Body of pancreas (tissue), 4 donors: ENCODE data around the gene ARNT2.

Source experiments
- POLR2A ChIP-seq, 3 donors: fragments of 450-650 bp; IDR thresholded peaks; one replicate each; pipeline ENCODE4 v1.6.1; 2016; ENCODE audit warnings: antibody characterized with exemption in 3 of 3, mild to moderate bottlenecking in 2 of 3
- TF ChIP-seq, protein P1 (sequence below), 7 experiments: fragments of 450-650 bp in 4 of 7; fragments of 200-600 bp in 3 of 7; sonication (generic) in 3 of 7; IDR thresholded peaks; one replicate each; pipeline ENCODE4 v1.5.1; 2016 to 2019; ENCODE audit warnings: antibody characterized with exemption in 7 of 7

- TF ChIP-seq, protein P1, sequence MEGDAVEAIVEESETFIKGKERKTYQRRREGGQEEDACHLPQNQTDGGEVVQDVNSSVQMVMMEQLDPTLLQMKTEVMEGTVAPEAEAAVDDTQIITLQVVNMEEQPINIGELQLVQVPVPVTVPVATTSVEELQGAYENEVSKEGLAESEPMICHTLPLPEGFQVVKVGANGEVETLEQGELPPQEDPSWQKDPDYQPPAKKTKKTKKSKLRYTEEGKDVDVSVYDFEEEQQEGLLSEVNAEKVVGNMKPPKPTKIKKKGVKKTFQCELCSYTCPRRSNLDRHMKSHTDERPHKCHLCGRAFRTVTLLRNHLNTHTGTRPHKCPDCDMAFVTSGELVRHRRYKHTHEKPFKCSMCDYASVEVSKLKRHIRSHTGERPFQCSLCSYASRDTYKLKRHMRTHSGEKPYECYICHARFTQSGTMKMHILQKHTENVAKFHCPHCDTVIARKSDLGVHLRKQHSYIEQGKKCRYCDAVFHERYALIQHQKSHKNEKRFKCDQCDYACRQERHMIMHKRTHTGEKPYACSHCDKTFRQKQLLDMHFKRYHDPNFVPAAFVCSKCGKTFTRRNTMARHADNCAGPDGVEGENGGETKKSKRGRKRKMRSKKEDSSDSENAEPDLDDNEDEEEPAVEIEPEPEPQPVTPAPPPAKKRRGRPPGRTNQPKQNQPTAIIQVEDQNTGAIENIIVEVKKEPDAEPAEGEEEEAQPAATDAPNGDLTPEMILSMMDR (IDR thresholded peaks at IDR 0.05), result no peak
- TF ChIP-seq POLR2A (IDR thresholded peaks at IDR 0.05), result no peak
Observed at GRCh38 chr15:80466543-80466942, 62.4 kb downstream of the ARNT2 start.
